Dermis lymphatic vessel endothelial cell (primary cell): ENCODE measurements around the gene RPUSD4. TPM values are rescaled to one million over a fixed set of nuclear protein-coding genes. Genes with fewer than 3 reads are reported as not detected.

Experiments used
- total RNA-seq: library from RNA; depleted of rRNA; stranded (reverse); fragments of >200 nt; gene quantifications from 2 replicates; pipeline ENCODE4 v1.2.1, GENCODE V29; 2014

Gene RPUSD4
- total RNA-seq, result 26.1 and 41.5 TPM in 2 replicates

GRCh38 chr11:126211236-126212088, at the start of gene RPUSD4, which contains the start of gene FAM118B:
Gene RPUSD4, minus strand, starts transcription at chr11:126211650. Its CDS starts 12 bp downstream, at chr11:126211638.
Gene FAM118B, plus strand, starts transcription at chr11:126211782. Its CDS starts 23,220 bp downstream, at chr11:126235002.

Other genes starting within 250 kb of the RPUSD4 start
- 1.8 and 2.3 TPM in 2 replicates for gene CDON, start 148.8 kb downstream of the RPUSD4 start, total RNA-seq
- gene FAM118B, start 132 bp upstream of the RPUSD4 start, total RNA-seq, result 24.3 and 26.5 TPM in 2 replicates
- 45.6 and 49.2 TPM in 2 replicates for gene SRPRA, start 57.2 kb upstream of the RPUSD4 start, total RNA-seq
- 9.4 and 10.6 TPM in 2 replicates for gene FOXRED1, start 57.5 kb upstream of the RPUSD4 start, total RNA-seq
- 4.4 and 5.3 TPM in 2 replicates for gene TIRAP, start 71.4 kb upstream of the RPUSD4 start, total RNA-seq
- 5.5 and 7.3 TPM in 2 replicates for gene DCPS, start 92.4 kb upstream of the RPUSD4 start, total RNA-seq
- gene ST3GAL4, start 144.0 kb upstream of the RPUSD4 start, total RNA-seq, result 13.2 and 13.5 TPM in 2 replicates